ENCODE results near the gene DGCR6.
"Not testable (repeated sequence)": the region's sequence is repeated elsewhere in the genome, so short reads cannot be mapped to it uniquely, and the experiment has no call there.

GRCh38 chr22:18959741-18960140 lies 53.6 kb downstream of the DGCR6 start:
- TF ChIP-seq, protein P1, sequence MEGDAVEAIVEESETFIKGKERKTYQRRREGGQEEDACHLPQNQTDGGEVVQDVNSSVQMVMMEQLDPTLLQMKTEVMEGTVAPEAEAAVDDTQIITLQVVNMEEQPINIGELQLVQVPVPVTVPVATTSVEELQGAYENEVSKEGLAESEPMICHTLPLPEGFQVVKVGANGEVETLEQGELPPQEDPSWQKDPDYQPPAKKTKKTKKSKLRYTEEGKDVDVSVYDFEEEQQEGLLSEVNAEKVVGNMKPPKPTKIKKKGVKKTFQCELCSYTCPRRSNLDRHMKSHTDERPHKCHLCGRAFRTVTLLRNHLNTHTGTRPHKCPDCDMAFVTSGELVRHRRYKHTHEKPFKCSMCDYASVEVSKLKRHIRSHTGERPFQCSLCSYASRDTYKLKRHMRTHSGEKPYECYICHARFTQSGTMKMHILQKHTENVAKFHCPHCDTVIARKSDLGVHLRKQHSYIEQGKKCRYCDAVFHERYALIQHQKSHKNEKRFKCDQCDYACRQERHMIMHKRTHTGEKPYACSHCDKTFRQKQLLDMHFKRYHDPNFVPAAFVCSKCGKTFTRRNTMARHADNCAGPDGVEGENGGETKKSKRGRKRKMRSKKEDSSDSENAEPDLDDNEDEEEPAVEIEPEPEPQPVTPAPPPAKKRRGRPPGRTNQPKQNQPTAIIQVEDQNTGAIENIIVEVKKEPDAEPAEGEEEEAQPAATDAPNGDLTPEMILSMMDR (IDR thresholded peaks at IDR 0.05) = not testable (repeated sequence)
- not testable (repeated sequence) for TF ChIP-seq POLR2A (IDR thresholded peaks at IDR 0.05; ENCODE audit: low read depth); POLR2AphosphoS5 (IDR thresholded peaks at IDR 0.05); EP300 (IDR thresholded peaks at IDR 0.05)

Measured in esophagus muscularis mucosa (tissue), 4 donors.